ENCODE data around the gene HUWE1.

GRCh38 chrX:53563324-53563723 lies 123.2 kb downstream of the HUWE1 start:
- TF ChIP-seq ZHX1 (conservative IDR thresholded peaks at IDR 0.05; ENCODE audit: low read length) (no peak), TSHZ1 (CRISPR knock-in tag; IDR thresholded peaks at IDR 0.05) (no peak), ARNT (IDR thresholded peaks at IDR 0.05) (no peak), ADNP (tag; IDR thresholded peaks at IDR 0.05) (no peak), XRCC5 (IDR thresholded peaks at IDR 0.05; ENCODE audit: low read depth, low read length) (no peak), E2F6 (IDR thresholded peaks at IDR 0.05; ENCODE audit: borderline replicate concordance in 1 of 2, extremely low read depth in 1 of 2, insufficient read depth in 1 of 2, insufficient read length in 1 of 2, low read depth in 1 of 2, low read length in 1 of 2, poor library complexity in 1 of 2, severe bottlenecking in 1 of 2) (no peak), THAP7 (CRISPR knock-in tag; IDR thresholded peaks at IDR 0.05) (no peak), PPARD (CRISPR knock-in tag; IDR thresholded peaks at IDR 0.05) (no peak), BACH1 (tag; IDR thresholded peaks at IDR 0.05) (no peak), ATF7 (IDR thresholded peaks at IDR 0.05) (no peak), USF2 (CRISPR knock-in tag; IDR thresholded peaks at IDR 0.05) (no peak), PCBP1 (IDR thresholded peaks at IDR 0.05; ENCODE audit: low read depth, low read length, poor library complexity, severe bottlenecking) (no peak), CTCF (IDR thresholded peaks at IDR 0.05 in 2 of 3, conservative IDR thresholded peaks at IDR 0.05 in 1 of 3; ENCODE audit: insufficient read depth in 2 of 3, low read depth in 1 of 3, low read length in 3 of 3) (no peak), RCOR1 (IDR thresholded peaks at IDR 0.05; ENCODE audit: borderline replicate concordance in 1 of 2, low read depth in 2 of 2, low read length in 2 of 2) (no peak)

All from K562 (cell line).